ENCODE results near the gene GXYLT1.
"Not testable (repeated sequence)": the region's sequence is repeated elsewhere in the genome, so short reads cannot be mapped to it uniquely, and the experiment has no call there.

The GXYLT1 gene

GRCh38 chr12:42048980-42049379 is 95.7 kb downstream of the GXYLT1 start:
- H3K36me3 ChIP-seq (ENCODE audit: control insufficient read depth, insufficient read depth, low read length); H3K4me1 ChIP-seq (ENCODE audit: control insufficient read depth, insufficient read depth, low read length, poor library complexity, severe bottlenecking); H3K27ac ChIP-seq (ENCODE audit: low read depth, low read length, severe bottlenecking); H3K9me3 ChIP-seq (ENCODE audit: control insufficient read depth, low read length); H3K4me3 ChIP-seq (ENCODE audit: extremely low read depth, insufficient read depth, low read length, poor library complexity, severe bottlenecking): not testable (repeated sequence)
- 89% methylated on average over 3 of the region's 8 CpGs; no CpG with 5 or more reads in 1 of the 2 experiments for WGBS, 2 experiments (ENCODE audit: insufficient coverage in 2 of 2)

GRCh38 chr12:42039577-42039976 is 105.1 kb downstream of the GXYLT1 start:
- no peak overlapping the region for H3K27ac ChIP-seq (ENCODE audit: low read depth, low read length, severe bottlenecking)
- H3K4me3 ChIP-seq (ENCODE audit: extremely low read depth, insufficient read depth, low read length, poor library complexity, severe bottlenecking) = no peak overlapping the region
- no peaks in the 10 kb centered on the region for H3K4me1 ChIP-seq (ENCODE audit: control insufficient read depth, insufficient read depth, low read length, poor library complexity, severe bottlenecking)
- no peaks in the 10 kb centered on the region for H3K36me3 ChIP-seq (ENCODE audit: control insufficient read depth, insufficient read depth, low read length)
- no peaks in the 10 kb centered on the region for H3K9me3 ChIP-seq (ENCODE audit: control insufficient read depth, low read length)

GRCh38 chr12:42039176-42039575 is 105.5 kb downstream of the GXYLT1 start:
- H3K27ac ChIP-seq (ENCODE audit: low read depth, low read length, severe bottlenecking) = no peak overlapping the region
- WGBS, 2 experiments (ENCODE audit: insufficient coverage in 2 of 2) = 70 to 90% methylated on average over 3 to 4 of the region's 5 CpGs
- no peaks in the 10 kb centered on the region for H3K4me1 ChIP-seq (ENCODE audit: control insufficient read depth, insufficient read depth, low read length, poor library complexity, severe bottlenecking)
- H3K9me3 ChIP-seq (ENCODE audit: control insufficient read depth, low read length) = no peaks in the 10 kb centered on the region
- no peak overlapping the region for H3K4me3 ChIP-seq (ENCODE audit: extremely low read depth, insufficient read depth, low read length, poor library complexity, severe bottlenecking)
- H3K36me3 ChIP-seq (ENCODE audit: control insufficient read depth, insufficient read depth, low read length) = no peaks in the 10 kb centered on the region

GRCh38 chr12:42031847-42032564 is 112.7 kb downstream of the GXYLT1 start:
- H3K36me3 ChIP-seq (ENCODE audit: control insufficient read depth, insufficient read depth, low read length) = no peaks in the 10 kb centered on the region
- WGBS, 2 experiments (ENCODE audit: insufficient coverage in 2 of 2) = no CpG with 5 or more reads among the region's 4 CpGs
- no peak overlapping the region for H3K4me3 ChIP-seq (ENCODE audit: extremely low read depth, insufficient read depth, low read length, poor library complexity, severe bottlenecking)
- H3K27ac ChIP-seq (ENCODE audit: low read depth, low read length, severe bottlenecking) = no peak overlapping the region
- no peaks in the 10 kb centered on the region for H3K9me3 ChIP-seq (ENCODE audit: control insufficient read depth, low read length)
- no peaks in the 10 kb centered on the region for H3K4me1 ChIP-seq (ENCODE audit: control insufficient read depth, insufficient read depth, low read length, poor library complexity, severe bottlenecking)

All from mesodermal cell (in vitro differentiated cells).